22Rv1 (cell line): ENCODE data around the gene THSD4.

ENCODE experiments used
- H3K27ac ChIP-seq: fragments of 450-650 bp; 2 replicates; pipeline ENCODE4 v1.5.1; 2017
- CTCF ChIP-seq: fragments of 450-650 bp; IDR thresholded peaks from 2 replicates; pipeline ENCODE4 v1.5.1; 2017; ENCODE audit warnings: mild to moderate bottlenecking
- ZFX ChIP-seq: fragments of 450-650 bp; IDR thresholded peaks from 2 replicates; pipeline ENCODE4 v1.6.1; 2017; ENCODE audit warnings: antibody characterized with exemption, borderline replicate concordance

Gene THSD4

GRCh38 chr15:71454462-71454996 lies 339.3 kb downstream of the THSD4 start:
- TF ChIP-seq ZFX (no peak), CTCF (no peak)
- H3K27ac ChIP-seq = no peak overlapping the region

DNA sequence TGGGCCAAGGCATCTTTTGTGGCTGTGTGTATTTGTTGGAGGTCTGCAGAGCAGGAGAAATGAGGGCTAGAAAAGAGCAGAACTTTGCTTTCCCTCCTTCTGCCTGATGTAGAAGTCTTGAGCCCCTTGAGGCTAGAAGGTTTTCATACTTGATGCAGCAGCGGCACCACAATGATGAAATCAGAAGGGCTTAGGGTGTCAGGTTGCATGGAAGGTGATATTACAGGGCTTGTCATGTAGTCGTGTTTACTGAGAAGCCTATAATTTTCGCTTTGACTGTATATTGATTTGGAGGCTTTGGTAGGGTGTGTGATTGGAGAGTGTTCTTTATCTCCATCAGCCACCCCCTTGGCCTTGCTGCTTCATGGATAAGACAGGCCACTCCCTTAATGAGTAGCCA lies 339.8 kb downstream of the THSD4 start:
- no peak for TF ChIP-seq ZFX
- no peak for TF ChIP-seq CTCF
- no peak overlapping the region for H3K27ac ChIP-seq

GRCh38 chr15:71455878-71456277 lies 340.6 kb downstream of the THSD4 start:
- TF ChIP-seq CTCF = no peak
- no peak for TF ChIP-seq ZFX
- H3K27ac ChIP-seq = no peak overlapping the region

DNA sequence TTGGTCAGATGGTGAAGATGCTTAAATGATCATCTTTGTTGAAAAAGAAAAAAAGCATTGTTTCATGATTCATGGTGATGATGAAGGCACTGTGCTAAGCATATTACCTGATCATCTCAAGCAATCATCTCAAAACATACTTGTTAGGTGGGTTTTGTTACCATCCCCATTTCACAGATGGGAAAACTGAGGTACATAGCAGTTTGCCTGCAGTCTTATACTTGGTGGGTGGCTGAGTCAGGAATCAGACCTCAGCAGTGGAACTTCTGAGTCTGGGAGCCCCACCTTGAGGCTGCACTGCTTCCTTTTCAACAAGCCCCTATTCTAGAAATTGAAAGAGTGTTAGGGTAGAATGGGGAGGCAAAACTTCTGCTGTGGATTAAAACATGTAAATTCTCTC lies 341.1 kb downstream of the THSD4 start:
- TF ChIP-seq CTCF = no peak
- TF ChIP-seq ZFX = no peak

DNA sequence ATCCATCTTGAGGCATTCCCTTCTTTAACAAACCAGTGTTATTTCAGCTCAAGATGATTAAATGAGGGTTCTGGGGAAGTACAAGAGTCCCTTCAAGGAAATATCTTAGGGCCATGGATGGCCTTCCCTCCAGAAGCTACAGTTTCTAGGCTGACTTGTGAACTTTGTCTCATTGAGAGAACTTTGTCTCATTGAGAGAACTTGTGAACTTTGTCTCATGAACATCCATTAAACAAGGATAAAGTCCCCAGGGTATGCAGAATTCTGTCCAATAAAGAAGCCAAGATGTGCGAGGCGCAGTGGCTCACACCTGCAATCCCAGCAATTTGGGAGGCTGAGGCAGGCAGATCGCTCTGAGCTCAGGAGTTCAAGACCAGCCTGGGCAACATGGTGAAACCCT lies 341.5 kb downstream of the THSD4 start:
- TF ChIP-seq ZFX (no peak), CTCF (no peak)
- no peak overlapping the region for H3K27ac ChIP-seq

More for the DNA sequence above, 341.1 kb downstream of the THSD4 start:
- no peak overlapping the region for H3K27ac ChIP-seq

DNA sequence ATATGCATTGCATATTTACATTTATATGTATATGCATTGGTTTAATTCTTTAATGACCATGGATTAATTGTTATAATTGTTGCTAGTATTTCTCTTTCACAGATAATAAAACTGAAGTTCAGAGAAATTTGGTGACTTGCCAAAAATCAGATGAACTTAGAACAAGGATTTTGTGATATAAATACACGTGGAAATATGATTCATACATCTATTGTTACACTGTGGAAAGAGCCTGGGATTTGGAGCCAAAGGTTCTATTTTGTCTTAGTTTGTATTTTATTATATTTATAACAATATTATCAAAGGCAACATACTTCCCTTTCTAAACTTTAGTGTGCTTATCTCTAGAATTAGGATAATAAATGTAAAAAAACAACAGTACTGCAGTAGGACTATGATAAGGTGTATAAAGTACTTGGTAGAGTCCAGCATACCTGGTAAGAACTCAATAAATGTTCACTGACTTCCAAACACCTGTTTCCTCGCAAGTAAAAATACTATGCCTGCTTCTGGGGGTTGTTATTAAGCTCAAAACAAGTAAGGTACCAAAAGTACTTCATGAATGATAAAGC lies 342.9 kb downstream of the THSD4 start:
- no peak overlapping the region for H3K27ac ChIP-seq
- TF ChIP-seq CTCF (no peak), ZFX (no peak)

- H3K27ac ChIP-seq = no peak overlapping the region
- no peak for TF ChIP-seq CTCF
- no peak for TF ChIP-seq ZFX
These were observed 346.5 kb downstream of the THSD4 start for GRCh38 chr15:71461748-71462147.
